ENCODE measurements around the gene NOX5.
"Not testable (repeated sequence)": the region's sequence is repeated elsewhere in the genome, so short reads cannot be mapped to it uniquely, and the experiment has no call there.

NOX5 gene, protein sequence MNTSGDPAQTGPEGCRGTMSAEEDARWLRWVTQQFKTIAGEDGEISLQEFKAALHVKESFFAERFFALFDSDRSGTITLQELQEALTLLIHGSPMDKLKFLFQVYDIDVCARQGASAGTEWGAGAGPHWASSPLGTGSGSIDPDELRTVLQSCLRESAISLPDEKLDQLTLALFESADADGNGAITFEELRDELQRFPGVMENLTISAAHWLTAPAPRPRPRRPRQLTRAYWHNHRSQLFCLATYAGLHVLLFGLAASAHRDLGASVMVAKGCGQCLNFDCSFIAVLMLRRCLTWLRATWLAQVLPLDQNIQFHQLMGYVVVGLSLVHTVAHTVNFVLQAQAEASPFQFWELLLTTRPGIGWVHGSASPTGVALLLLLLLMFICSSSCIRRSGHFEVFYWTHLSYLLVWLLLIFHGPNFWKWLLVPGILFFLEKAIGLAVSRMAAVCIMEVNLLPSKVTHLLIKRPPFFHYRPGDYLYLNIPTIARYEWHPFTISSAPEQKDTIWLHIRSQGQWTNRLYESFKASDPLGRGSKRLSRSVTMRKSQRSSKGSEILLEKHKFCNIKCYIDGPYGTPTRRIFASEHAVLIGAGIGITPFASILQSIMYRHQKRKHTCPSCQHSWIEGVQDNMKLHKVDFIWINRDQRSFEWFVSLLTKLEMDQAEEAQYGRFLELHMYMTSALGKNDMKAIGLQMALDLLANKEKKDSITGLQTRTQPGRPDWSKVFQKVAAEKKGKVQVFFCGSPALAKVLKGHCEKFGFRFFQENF

DNA sequence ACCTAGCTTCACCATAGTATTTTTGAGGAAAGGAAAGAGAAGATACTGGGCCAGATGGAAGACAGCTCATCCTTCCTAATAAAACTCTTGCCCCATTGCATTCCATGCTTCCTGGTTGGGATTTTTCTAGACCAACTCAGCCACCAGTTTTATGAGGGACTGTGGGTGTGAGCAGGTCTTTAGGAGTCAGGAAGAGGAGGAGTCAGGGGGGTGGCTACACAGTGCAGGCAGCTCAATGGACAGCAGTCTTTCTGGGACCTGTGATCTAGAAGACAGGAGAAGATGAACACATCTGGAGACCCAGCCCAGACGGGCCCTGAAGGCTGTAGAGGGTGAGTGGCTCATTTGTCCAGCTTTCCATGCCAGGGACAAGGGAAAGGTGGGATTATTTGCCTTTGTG lies at the start of gene NOX5:
Gene NOX5 (plus strand): TSS at position 242 of the 400 bp plus-strand sequence. CDS start 41 bp downstream, at position 283.
- Mint-ChIP-seq H3K9me3 (no peaks in the 10 kb centered on the region), H3K4me3 (no peak within 1 kb of the TSS), H3K4me1 (ENCODE audit: low read depth) (peaks cover 12% of the 10 kb centered on the region), H3K36me3 (ENCODE audit: low read depth) (no peaks in the 10 kb centered on the region), H3K27ac (no peak within 1 kb of the TSS), H3K27me3 (peaks cover 10% of the 10 kb centered on the region)
- intact Hi-C loops (cut with micrococcal nuclease), result no loop called here

DNA sequence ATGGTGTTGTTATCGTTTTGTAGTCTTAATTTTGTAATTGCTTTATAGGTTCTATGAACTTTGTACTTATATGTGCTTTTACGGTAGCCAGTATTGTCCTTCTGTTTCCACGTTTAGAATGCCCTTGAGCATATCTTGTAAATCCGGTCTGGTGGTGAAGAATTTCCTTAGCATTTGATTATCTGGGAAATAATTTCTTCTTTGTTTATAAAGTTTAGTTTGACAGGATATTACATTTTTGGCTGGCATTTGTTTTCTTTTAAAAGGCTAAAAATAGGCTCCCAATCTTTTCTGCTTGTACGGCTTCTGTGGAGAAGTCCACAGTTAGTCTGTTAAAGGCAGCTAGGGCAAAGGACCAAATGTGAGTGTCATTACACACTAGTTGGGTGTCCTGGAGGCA lies 47.5 kb upstream of the NOX5 start:
- Mint-ChIP-seq H3K4me3 (no peak overlapping the region), H3K9me3 (peaks cover 20% of the 10 kb centered on the region), H3K27ac (no peak overlapping the region), H3K27me3 (peaks cover 3% of the 10 kb centered on the region), H3K36me3 (ENCODE audit: low read depth) (no peaks in the 10 kb centered on the region), H3K4me1 (ENCODE audit: low read depth) (peaks cover 6% of the 10 kb centered on the region)
- intact Hi-C loops (cut with micrococcal nuclease), result no loop called here

DNA sequence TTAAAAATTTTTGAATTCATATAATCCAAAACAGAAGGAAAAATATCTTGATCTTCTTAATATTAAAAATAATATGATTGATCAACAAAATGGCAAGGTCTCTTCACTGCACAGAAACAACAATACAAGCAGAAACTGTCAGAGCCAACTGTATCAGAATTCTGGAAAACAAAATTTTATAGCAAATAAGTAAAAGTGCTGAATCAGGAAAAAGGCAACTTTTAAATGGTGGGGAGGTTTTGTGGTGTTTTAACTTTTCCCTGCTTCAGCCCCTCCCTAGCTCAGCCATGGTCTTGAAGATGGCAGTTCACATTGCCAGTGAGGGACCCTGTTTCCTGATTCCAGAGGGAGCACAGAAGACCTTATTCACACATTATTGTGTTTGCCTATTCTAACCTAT lies 46.5 kb upstream of the NOX5 start:
- intact Hi-C loops (cut with micrococcal nuclease), result no loop called here
- Mint-ChIP-seq H3K4me3 (no peak overlapping the region), H3K36me3 (ENCODE audit: low read depth) (no peaks in the 10 kb centered on the region), H3K27ac (no peak overlapping the region), H3K4me1 (ENCODE audit: low read depth) (peaks cover 6% of the 10 kb centered on the region), H3K9me3 (peaks cover 20% of the 10 kb centered on the region), H3K27me3 (peaks cover 3% of the 10 kb centered on the region)

DNA sequence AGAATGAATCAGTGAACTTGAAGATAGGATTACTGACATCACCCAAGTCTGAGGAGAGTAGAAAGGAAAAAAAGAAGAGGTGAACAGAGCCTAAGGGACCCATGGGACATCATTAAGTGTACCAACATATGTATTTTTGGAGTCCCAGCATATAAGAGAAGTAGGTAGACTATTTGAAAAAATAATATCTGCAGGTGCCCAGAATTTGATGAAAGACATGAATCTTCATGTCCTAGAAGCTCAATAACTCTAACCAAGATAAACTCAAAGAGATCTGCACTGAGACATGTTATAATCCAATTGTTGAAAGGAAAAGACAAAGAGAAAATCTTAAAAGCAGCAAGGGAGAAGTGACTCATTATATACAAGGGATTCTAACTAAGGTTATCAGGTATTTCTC lies 45.2 kb upstream of the NOX5 start:
- no peak overlapping the region for H3K4me3 Mint-ChIP-seq
- no peaks in the 10 kb centered on the region for H3K27me3 Mint-ChIP-seq
- peaks cover 20% of the 10 kb centered on the region for H3K9me3 Mint-ChIP-seq
- H3K4me1 Mint-ChIP-seq (ENCODE audit: low read depth), result peaks cover 6% of the 10 kb centered on the region
- H3K27ac Mint-ChIP-seq, result no peak overlapping the region
- no peaks in the 10 kb centered on the region for H3K36me3 Mint-ChIP-seq (ENCODE audit: low read depth)
- intact Hi-C loops (cut with micrococcal nuclease), result no loop called here

DNA sequence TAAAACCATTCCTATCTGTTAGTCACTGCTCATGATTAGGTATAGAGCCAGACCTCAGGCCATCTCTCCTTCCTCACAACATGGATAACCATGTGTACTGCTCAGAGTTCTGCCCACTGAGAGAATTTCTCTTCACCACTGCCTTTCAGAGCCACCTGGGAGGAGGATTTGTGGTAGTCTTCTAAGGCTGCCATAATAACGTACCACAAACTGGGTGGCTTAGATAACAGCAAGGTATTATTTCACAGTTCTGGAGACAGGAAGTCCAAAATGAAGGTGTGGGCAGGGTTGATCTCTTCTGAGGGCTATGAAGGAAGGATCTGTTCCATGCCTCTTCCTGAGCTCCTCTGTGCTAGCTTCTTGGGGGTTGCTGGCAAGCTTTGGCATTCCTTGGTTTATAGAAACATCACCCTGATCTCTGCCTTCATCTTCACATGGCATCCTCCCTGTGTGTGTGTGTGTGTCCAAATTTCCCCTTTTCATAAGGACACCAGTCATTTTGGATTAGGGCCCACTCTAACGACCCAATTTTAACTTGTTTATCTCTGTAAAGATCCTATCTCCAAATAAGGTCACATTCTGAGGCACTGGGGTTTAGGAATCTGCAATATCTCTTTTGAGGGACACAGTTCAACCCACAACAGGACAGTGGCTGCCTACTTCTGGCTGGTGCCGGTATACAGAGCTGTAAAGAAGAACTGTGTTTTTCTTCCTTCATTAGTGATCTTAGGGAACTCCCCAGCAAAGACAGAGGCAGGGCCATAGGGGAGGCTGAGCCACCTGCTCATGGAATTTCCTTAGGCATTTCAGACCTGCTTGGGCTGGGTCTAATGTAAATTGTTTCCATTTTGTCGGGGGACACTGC lies 42.1 kb upstream of the NOX5 start:
- Mint-ChIP-seq H3K4me1 (ENCODE audit: low read depth) (no peaks in the 10 kb centered on the region), H3K36me3 (ENCODE audit: low read depth) (no peaks in the 10 kb centered on the region), H3K9me3 (peaks cover 36% of the 10 kb centered on the region), H3K27me3 (no peaks in the 10 kb centered on the region), H3K27ac (no peak overlapping the region), H3K4me3 (no peak overlapping the region)
- intact Hi-C loops (cut with micrococcal nuclease), result no loop called here

DNA sequence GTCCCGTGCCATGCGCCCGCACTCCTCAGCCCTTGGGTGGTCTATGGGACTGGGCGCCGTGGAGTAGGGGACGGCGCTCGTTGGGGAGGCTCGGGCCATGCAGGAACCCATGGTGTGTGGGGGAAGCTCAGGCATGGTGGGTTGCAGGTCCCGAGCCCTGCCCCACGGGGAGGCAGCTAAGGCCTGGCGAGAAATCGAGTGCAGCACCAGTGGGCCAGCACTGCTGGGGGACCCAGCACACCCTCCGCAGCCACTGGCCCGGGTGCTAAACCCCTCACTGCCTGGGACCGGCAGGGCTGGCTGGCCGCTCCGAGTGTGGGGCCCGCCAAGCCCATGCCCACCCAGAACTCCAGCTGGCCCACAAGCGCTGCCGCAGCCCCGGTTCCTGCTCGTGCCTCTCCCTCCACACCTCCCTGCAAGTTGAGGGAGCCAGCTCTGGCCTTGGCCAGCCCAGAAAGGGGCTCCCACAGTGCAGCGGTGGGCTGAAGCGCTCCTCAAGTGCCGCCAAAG lies 38.8 kb upstream of the NOX5 start:
- H3K9me3 Mint-ChIP-seq, result peaks cover 22% of the 10 kb centered on the region
- H3K4me3 Mint-ChIP-seq; H3K4me1 Mint-ChIP-seq (ENCODE audit: low read depth); H3K27ac Mint-ChIP-seq; intact Hi-C loops (cut with micrococcal nuclease); H3K27me3 Mint-ChIP-seq; H3K36me3 Mint-ChIP-seq (ENCODE audit: low read depth): not testable (repeated sequence)

DNA sequence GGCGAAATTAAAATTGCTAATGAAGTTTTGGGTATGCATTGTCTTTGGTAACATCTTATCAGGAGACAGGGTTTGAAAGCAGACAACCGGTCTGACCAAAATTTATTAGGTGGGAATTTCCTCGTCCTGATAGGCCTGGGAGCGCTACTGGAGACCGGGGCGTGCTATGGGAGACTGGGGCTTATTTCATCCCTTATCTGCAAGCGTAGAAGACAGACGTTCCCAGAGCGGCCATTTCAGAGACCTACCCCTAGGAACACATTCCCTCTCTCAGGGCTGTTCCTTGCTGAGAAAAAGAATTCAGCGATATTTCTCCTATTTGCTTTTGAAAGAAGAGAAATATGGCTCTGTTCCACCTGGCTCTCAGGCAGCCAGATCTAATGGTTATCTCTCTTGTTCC lies 37.1 kb upstream of the NOX5 start:
- intact Hi-C loops (cut with micrococcal nuclease); H3K4me1 Mint-ChIP-seq (ENCODE audit: low read depth); H3K4me3 Mint-ChIP-seq; H3K27me3 Mint-ChIP-seq; H3K27ac Mint-ChIP-seq; H3K36me3 Mint-ChIP-seq (ENCODE audit: low read depth): not testable (repeated sequence)
- H3K9me3 Mint-ChIP-seq, result peaks cover 22% of the 10 kb centered on the region

DNA sequence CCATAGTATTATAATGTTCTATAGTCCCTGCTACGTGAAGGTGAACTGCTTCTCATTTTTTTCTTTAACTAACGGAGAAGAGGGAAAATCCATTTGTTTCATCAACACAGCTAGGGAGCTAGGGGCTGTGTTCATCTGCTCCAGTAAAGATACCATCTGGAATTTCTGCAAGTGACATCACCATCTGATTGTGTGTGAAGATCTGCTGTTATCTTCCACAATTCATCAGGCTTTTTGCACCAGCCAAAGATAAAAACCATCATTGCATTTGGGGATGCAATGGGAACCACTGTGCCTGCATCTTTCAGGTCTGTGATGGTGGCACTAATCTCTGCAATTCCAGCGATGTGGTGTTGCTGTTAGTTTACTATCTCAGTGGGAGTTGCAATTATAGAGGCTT lies 35.5 kb upstream of the NOX5 start:
- Mint-ChIP-seq H3K27me3 (no peaks in the 10 kb centered on the region), H3K4me3 (no peak overlapping the region), H3K4me1 (ENCODE audit: low read depth) (no peaks in the 10 kb centered on the region), H3K27ac (no peak overlapping the region), H3K36me3 (ENCODE audit: low read depth) (no peaks in the 10 kb centered on the region), H3K9me3 (peaks cover 22% of the 10 kb centered on the region)
- intact Hi-C loops (cut with micrococcal nuclease), result no loop called here

DNA sequence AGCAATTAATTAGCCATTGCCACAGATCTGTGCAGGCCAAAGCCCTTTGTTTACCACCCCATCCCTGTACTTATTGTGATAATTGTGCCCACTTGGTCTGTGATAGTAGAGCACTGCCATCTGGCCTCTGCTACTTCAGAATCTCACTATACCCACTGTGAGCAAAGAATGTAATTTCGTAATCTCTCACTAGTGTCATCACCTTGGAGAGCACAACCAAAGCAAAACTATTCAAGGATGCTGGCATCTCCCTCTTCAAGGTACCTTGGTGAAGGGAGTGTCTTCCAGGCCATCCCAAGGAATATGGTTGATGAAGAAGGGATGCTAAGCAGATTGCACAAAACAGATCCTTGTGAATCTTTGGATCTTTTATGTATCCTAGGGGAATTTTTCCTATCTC lies 34.7 kb upstream of the NOX5 start:
- no peak overlapping the region for H3K4me3 Mint-ChIP-seq
- H3K27me3 Mint-ChIP-seq, result no peaks in the 10 kb centered on the region
- intact Hi-C loops (cut with micrococcal nuclease), result no loop called here
- peaks cover 17% of the 10 kb centered on the region for H3K9me3 Mint-ChIP-seq
- no peak overlapping the region for H3K27ac Mint-ChIP-seq
- H3K36me3 Mint-ChIP-seq (ENCODE audit: low read depth), result no peaks in the 10 kb centered on the region
- H3K4me1 Mint-ChIP-seq (ENCODE audit: low read depth), result no peaks in the 10 kb centered on the region

DNA sequence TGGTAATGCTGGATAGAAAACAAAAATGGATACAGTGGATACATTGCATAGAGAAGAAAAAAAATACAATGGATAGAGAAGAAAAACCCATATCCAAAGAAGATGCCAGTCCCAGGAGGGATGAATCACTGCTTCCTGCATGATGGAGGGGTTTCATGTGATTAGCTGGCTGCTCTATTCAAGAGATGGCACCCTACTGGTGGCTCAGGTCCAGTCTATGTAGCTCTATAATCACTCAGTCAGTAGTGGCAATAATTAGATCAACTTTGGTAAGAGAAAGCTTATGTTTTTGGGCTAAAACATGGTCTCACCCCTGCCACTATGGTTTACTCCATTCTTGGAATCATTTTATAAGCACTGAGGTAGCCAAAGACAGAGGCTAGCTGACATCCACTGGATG lies 33.7 kb upstream of the NOX5 start:
- H3K36me3 Mint-ChIP-seq (ENCODE audit: low read depth), result no peaks in the 10 kb centered on the region
- intact Hi-C loops (cut with micrococcal nuclease), result no loop called here
- no peaks in the 10 kb centered on the region for H3K4me1 Mint-ChIP-seq (ENCODE audit: low read depth)
- no peaks in the 10 kb centered on the region for H3K27me3 Mint-ChIP-seq
- no peak overlapping the region for H3K27ac Mint-ChIP-seq
- no peak overlapping the region for H3K4me3 Mint-ChIP-seq
- peaks cover 14% of the 10 kb centered on the region for H3K9me3 Mint-ChIP-seq

DNA sequence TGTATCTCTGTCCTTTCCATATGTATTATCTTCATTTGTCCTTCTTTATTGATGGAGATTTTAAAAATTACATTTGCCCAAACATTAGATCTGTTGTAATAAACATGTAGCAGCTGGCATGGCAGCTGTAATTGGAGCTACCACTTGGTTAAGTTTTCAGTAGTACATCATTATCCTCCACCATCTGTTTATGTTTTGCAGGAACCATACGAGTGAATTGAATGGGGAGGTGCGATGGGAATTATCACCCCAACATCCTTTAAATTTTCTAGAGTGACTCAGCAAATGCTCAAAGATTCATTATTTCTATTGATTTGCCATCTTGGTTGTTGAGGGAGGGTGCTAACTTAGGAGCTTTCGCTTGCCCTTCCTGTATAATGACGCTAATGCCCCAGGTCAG lies 32.6 kb upstream of the NOX5 start:
- H3K27ac Mint-ChIP-seq, result no peak overlapping the region
- H3K27me3 Mint-ChIP-seq, result no peaks in the 10 kb centered on the region
- no peaks in the 10 kb centered on the region for H3K4me1 Mint-ChIP-seq (ENCODE audit: low read depth)
- H3K4me3 Mint-ChIP-seq, result no peak overlapping the region
- peaks cover 11% of the 10 kb centered on the region for H3K9me3 Mint-ChIP-seq
- H3K36me3 Mint-ChIP-seq (ENCODE audit: low read depth), result no peaks in the 10 kb centered on the region
- intact Hi-C loops (cut with micrococcal nuclease), result no loop called here

DNA sequence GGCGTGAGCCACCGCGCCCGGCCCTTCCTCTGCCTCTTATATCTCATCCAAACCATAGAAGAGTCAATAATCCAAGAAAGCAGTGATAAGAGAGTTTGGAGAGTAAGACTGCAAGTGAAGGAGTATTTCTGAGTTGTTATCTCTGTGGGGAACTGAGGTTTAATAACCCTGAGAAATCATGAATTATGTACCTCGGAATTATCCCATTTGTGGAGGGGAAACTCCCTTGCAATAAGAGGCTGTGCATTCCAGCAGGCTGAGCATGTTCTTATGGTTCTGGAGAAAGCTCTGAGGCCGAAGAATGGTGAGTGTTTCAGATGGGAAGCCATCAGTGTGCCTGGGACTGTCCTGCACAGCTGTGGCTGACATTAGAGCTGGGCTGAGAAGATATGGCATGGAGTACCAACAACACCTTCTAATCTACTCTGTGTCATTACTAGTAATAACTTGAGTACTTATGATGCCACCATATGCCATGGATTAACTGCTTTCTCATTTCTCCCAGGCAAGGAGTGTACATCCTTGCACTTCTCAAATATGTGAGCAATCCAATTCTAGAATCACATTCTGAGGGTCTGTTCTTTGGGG lies 31.4 kb upstream of the NOX5 start:
- no peak overlapping the region for H3K4me3 Mint-ChIP-seq
- no peaks in the 10 kb centered on the region for H3K36me3 Mint-ChIP-seq (ENCODE audit: low read depth)
- intact Hi-C loops (cut with micrococcal nuclease), result no loop called here
- no peaks in the 10 kb centered on the region for H3K4me1 Mint-ChIP-seq (ENCODE audit: low read depth)
- no peaks in the 10 kb centered on the region for H3K27me3 Mint-ChIP-seq
- H3K27ac Mint-ChIP-seq, result no peak overlapping the region
- no peaks in the 10 kb centered on the region for H3K9me3 Mint-ChIP-seq

DNA sequence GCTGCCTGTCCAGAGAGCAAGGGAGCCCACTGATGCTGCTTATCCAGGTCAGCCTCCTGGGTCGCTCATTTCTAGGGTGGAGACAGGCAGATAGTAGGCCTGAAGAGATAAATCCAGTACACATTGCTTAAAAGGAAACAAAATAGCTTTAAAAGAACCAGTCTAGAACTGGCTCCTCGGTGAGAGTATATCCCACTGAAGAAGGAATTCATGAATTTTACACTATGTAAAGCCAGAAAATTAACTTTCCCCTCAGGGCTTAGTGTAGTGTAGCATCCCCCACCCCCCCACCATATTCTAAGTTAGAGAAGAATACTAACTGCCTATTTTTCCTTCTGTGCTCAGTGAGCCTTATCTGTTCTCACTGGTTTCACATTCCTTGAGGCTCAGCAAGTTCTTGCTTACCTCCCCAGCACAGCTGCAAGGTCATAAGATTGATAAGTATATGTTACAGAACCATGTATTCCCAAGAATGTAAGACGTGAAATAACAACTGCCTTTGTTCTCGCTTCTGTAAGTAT lies 30.5 kb upstream of the NOX5 start:
- intact Hi-C loops (cut with micrococcal nuclease), result no loop called here
- H3K36me3 Mint-ChIP-seq (ENCODE audit: low read depth), result no peaks in the 10 kb centered on the region
- H3K4me1 Mint-ChIP-seq (ENCODE audit: low read depth), result no peaks in the 10 kb centered on the region

More for the DNA sequence above, 30.5 kb upstream of the NOX5 start:
- no peaks in the 10 kb centered on the region for H3K9me3 Mint-ChIP-seq
- H3K27ac Mint-ChIP-seq, result no peak overlapping the region
- H3K4me3 Mint-ChIP-seq, result no peak overlapping the region
- no peaks in the 10 kb centered on the region for H3K27me3 Mint-ChIP-seq
